NCI-H345 treated with DMSO at 0.1 percent for 48 hours (cell line): Measurements from ENCODE around the gene MPP2.
"Not testable (repeated sequence)": the region's sequence is repeated elsewhere in the genome, so short reads cannot be mapped to it uniquely, and the experiment has no call there.

Experiments
- DNase-seq: peaks from one replicate; lab custom pipeline; 2025; ENCODE audit not compliant: unreplicated experiment; lab: John Stamatoyannopoulos, UW

Gene MPP2

GRCh38 chr17:43877451-43878155 is 29.7 kb downstream of the MPP2 start:
- DNase-seq: no peak

- DNase-seq: no peak
Observed at GRCh38 chr17:43877031-43877430, 30.3 kb downstream of the MPP2 start.

GRCh38 chr17:43875476-43876147 is 31.7 kb downstream of the MPP2 start:
- DNase-seq: no peak

- no peak for DNase-seq
Observed at GRCh38 chr17:43874293-43874692, 33.0 kb downstream of the MPP2 start.

- no peak for DNase-seq
Observed at GRCh38 chr17:43873815-43874214, 33.5 kb downstream of the MPP2 start.

GRCh38 chr17:43873091-43873490 is 34.2 kb downstream of the MPP2 start:
- DNase-seq: no peak

- peak; percentile 12 for DNase-seq
Observed at GRCh38 chr17:43871946-43872690, 35.2 kb downstream of the MPP2 start.

GRCh38 chr17:43869031-43869430 is 38.3 kb downstream of the MPP2 start:
- DNase-seq: not testable (repeated sequence)

GRCh38 chr17:43868226-43868994 is 38.9 kb downstream of the MPP2 start:
- DNase-seq: no peak

- DNase-seq: no peak
Observed at GRCh38 chr17:43864161-43864984, 43.0 kb downstream of the MPP2 start.

- DNase-seq: no peak
Observed at GRCh38 chr17:43861960-43862359, 45.4 kb downstream of the MPP2 start.

- DNase-seq: no peak
Observed at GRCh38 chr17:43860927-43861622, 46.3 kb downstream of the MPP2 start.

GRCh38 chr17:43860077-43860725 is 47.1 kb downstream of the MPP2 start:
- DNase-seq: no peak

- DNase-seq: no peak
Observed at GRCh38 chr17:43857957-43858600, 49.3 kb downstream of the MPP2 start.

- DNase-seq: no peak
Observed at GRCh38 chr17:43857141-43857540, 50.2 kb downstream of the MPP2 start.

GRCh38 chr17:43856141-43856540 is 51.2 kb downstream of the MPP2 start:
- no peak for DNase-seq

- no peak for DNase-seq
Observed at GRCh38 chr17:43855061-43855460, 52.3 kb downstream of the MPP2 start.

- DNase-seq: no peak
Observed at GRCh38 chr17:43854498-43854897, 52.8 kb downstream of the MPP2 start.

GRCh38 chr17:43853546-43853945 is 53.8 kb downstream of the MPP2 start:
- no peak for DNase-seq
